ENCODE measurements around the gene SMURF2.
"Not testable (repeated sequence)": the region's sequence is repeated elsewhere in the genome, so short reads cannot be mapped to it uniquely, and the experiment has no call there.

The SMURF2 gene

GRCh38 chr17:64664299-64664981 is 2.3 kb upstream of the SMURF2 start:
- DNase-seq (ENCODE audit: low read depth) = not testable (repeated sequence)

GRCh38 chr17:64663836-64664235 is 1.7 kb upstream of the SMURF2 start:
- DNase-seq (ENCODE audit: low read depth) = not testable (repeated sequence)

- no peak for DNase-seq (ENCODE audit: low read depth)
These were observed 764 bp upstream of the SMURF2 start for GRCh38 chr17:64662774-64663367.

GRCh38 chr17:64661726-64661975 is 456 bp downstream of the SMURF2 start:
- no peak for DNase-seq (ENCODE audit: low read depth)

GRCh38 chr17:64660978-64661725 is 955 bp downstream of the SMURF2 start:
- DNase-seq (ENCODE audit: low read depth) = peak; percentile 7

GRCh38 chr17:64660195-64660977 is 1.7 kb downstream of the SMURF2 start:
- DNase-seq (ENCODE audit: low read depth) = not testable (repeated sequence)

- no peak for DNase-seq (ENCODE audit: low read depth)
These were observed 3.2 kb downstream of the SMURF2 start for GRCh38 chr17:64658931-64659330.

- DNase-seq (ENCODE audit: low read depth) = no peak
These were observed 4.4 kb downstream of the SMURF2 start for GRCh38 chr17:64657610-64658125.

GRCh38 chr17:64655704-64656103 is 6.4 kb downstream of the SMURF2 start:
- no peak for DNase-seq (ENCODE audit: low read depth)

- DNase-seq (ENCODE audit: low read depth) = no peak
These were observed 8.1 kb downstream of the SMURF2 start for GRCh38 chr17:64653985-64654355.

GRCh38 chr17:64653325-64653984 is 8.7 kb downstream of the SMURF2 start:
- no peak for DNase-seq (ENCODE audit: low read depth)

- no peak for DNase-seq (ENCODE audit: low read depth)
These were observed 10.2 kb downstream of the SMURF2 start for GRCh38 chr17:64651889-64652288.

- no peak for DNase-seq (ENCODE audit: low read depth)
These were observed 13.9 kb downstream of the SMURF2 start for GRCh38 chr17:64648234-64648633.

- DNase-seq (ENCODE audit: low read depth) = no peak
These were observed 14.3 kb downstream of the SMURF2 start for GRCh38 chr17:64647817-64648216.

- no peak for DNase-seq (ENCODE audit: low read depth)
These were observed 22.6 kb downstream of the SMURF2 start for GRCh38 chr17:64639516-64639915.

- no peak for DNase-seq (ENCODE audit: low read depth)
These were observed 23.4 kb downstream of the SMURF2 start for GRCh38 chr17:64638552-64639203.

- no peak for DNase-seq (ENCODE audit: low read depth)
These were observed 26.3 kb downstream of the SMURF2 start for GRCh38 chr17:64635647-64636305.

GRCh38 chr17:64634218-64634617 is 27.9 kb downstream of the SMURF2 start:
- no peak for DNase-seq (ENCODE audit: low read depth)

- DNase-seq (ENCODE audit: low read depth) = no peak
These were observed 29.5 kb downstream of the SMURF2 start for GRCh38 chr17:64632606-64633005.

- no peak for DNase-seq (ENCODE audit: low read depth)
These were observed 29.9 kb downstream of the SMURF2 start for GRCh38 chr17:64632194-64632593.
